Gastroesophageal sphincter (tissue), 4 donors: ENCODE results near the gene HDHD5. TPM values are rescaled to one million over a fixed set of nuclear protein-coding genes. Genes with fewer than 3 reads are reported as not detected.

ENCODE experiments used
- ATAC-seq: fragments of 150-250 bp; one replicate; pipeline ENCODE4 v1.9.1; 2016; ENCODE audit warnings: mild to moderate bottlenecking, moderate library complexity
- H3K27ac ChIP-seq, 4 donors: fragments of 200-600 bp; sonication (generic) in 3 of 4; 1 replicate in 3 of 4; 2 replicates in 1 of 4; pipeline ENCODE4 v1.5.1; 2016 to 2019
- H3K27me3 ChIP-seq: fragments of 200-600 bp; sonication (generic); one replicate; pipeline ENCODE4 v1.5.1; 2019
- H3K36me3 ChIP-seq, 2 donors: fragments of 200-600 bp; sonication (generic); one replicate each; pipeline ENCODE4 v1.5.1; 2019; ENCODE audit warnings: control low read depth in 1 of 2
- H3K4me1 ChIP-seq, 3 donors: fragments of 200-600 bp; sonication (generic); 1 replicate in 2 of 3; 2 replicates in 1 of 3; pipeline ENCODE4 v1.5.1; 2016 to 2019; ENCODE audit warnings: control low read depth in 2 of 3
- H3K4me3 ChIP-seq, 2 donors: fragments of 200-600 bp; sonication (generic); one replicate each; pipeline ENCODE4 v1.5.1; 2019; ENCODE audit warnings: mild to moderate bottlenecking in 1 of 2, moderate library complexity in 1 of 2
- H3K9me3 ChIP-seq, 3 donors: fragments of 200-600 bp; sonication (generic); one replicate each; pipeline ENCODE4 v1.5.1; 2017 to 2019; ENCODE audit warnings: control low read depth in 2 of 3
- EP300 ChIP-seq: sonication (generic); formaldehyde crosslinking; IDR thresholded peaks from one replicate; pipeline ENCODE4 v1.6.1; 2017; ENCODE audit warnings: antibody characterized with exemption, mild to moderate bottlenecking
- POLR2A ChIP-seq, 2 donors: fragments of 450-650 bp; IDR thresholded peaks; one replicate each; pipeline ENCODE4 v1.6.1; 2017; ENCODE audit warnings: antibody characterized with exemption in 2 of 2, mild to moderate bottlenecking in 2 of 2, moderate library complexity in 1 of 2
- POLR2AphosphoS5 ChIP-seq: sonication (generic); formaldehyde crosslinking; IDR thresholded peaks from one replicate; pipeline ENCODE4 v1.6.1; 2017; ENCODE audit warnings: antibody characterized with exemption
- WGBS, 2 donors: methylation state at CpG; one replicate each; pipeline ENCODE4 v1.1.5; 2018; ENCODE audit warnings: low coverage in 1 of 2; 5-methylcytosine and 5-hydroxymethylcytosine counted together
- total RNA-seq, 4 donors: library from RNA; depleted of rRNA; stranded (reverse); fragments of >200 nt; gene quantifications; one replicate each; pipeline ENCODE4 v1.1.0, GENCODE V29; 2016
- TF ChIP-seq, protein P1 (sequence below), 4 experiments: fragments of 200-600 bp in 2 of 4; fragments of 450-650 bp in 2 of 4; sonication (generic) in 1 of 4; IDR thresholded peaks; one replicate each; pipeline ENCODE4 v1.5.1; 2017 to 2019; ENCODE audit warnings: antibody characterized with exemption in 4 of 4, mild to moderate bottlenecking in 2 of 4, moderate library complexity in 2 of 4

The HDHD5 gene
- total RNA-seq, 4 donors from 2014 or later, result 20.4 to 37.1 (median 33.0) TPM

GRCh38 chr22:17158176-17158567, 905 bp downstream of the HDHD5 start:
- peaks cover 0 to 52% (median 12%) of the 10 kb centered on the region in 3 donors for H3K4me1 ChIP-seq
- no peaks in the 10 kb centered on the region for H3K9me3 ChIP-seq
- 21 to 64% methylated on average over 9 to 12 of the region's 17 CpGs for WGBS, 2 donors
- no peaks in the 10 kb centered on the region for H3K36me3 ChIP-seq
- TF ChIP-seq POLR2A (IDR thresholded peaks at IDR 0.05), result no peak
- TF ChIP-seq, protein P1, sequence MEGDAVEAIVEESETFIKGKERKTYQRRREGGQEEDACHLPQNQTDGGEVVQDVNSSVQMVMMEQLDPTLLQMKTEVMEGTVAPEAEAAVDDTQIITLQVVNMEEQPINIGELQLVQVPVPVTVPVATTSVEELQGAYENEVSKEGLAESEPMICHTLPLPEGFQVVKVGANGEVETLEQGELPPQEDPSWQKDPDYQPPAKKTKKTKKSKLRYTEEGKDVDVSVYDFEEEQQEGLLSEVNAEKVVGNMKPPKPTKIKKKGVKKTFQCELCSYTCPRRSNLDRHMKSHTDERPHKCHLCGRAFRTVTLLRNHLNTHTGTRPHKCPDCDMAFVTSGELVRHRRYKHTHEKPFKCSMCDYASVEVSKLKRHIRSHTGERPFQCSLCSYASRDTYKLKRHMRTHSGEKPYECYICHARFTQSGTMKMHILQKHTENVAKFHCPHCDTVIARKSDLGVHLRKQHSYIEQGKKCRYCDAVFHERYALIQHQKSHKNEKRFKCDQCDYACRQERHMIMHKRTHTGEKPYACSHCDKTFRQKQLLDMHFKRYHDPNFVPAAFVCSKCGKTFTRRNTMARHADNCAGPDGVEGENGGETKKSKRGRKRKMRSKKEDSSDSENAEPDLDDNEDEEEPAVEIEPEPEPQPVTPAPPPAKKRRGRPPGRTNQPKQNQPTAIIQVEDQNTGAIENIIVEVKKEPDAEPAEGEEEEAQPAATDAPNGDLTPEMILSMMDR (IDR thresholded peaks at IDR 0.05), result no peak
- no peak for TF ChIP-seq POLR2AphosphoS5
- TF ChIP-seq EP300, result no peak
- peak overlapping the region; percentile 59 to 73 for H3K4me3 ChIP-seq
- ATAC-seq, result no peak
- peak overlapping the region; percentile 80 to 95 (median 90) for H3K27ac ChIP-seq
- no peaks in the 10 kb centered on the region for H3K27me3 ChIP-seq

- no peak for ATAC-seq
- H3K4me1 ChIP-seq, result peaks cover 0 to 57% (median 12%) of the 10 kb centered on the region in 3 donors
- no peaks in the 10 kb centered on the region for H3K36me3 ChIP-seq
- H3K9me3 ChIP-seq, result no peaks in the 10 kb centered on the region
- no peaks in the 10 kb centered on the region for H3K27me3 ChIP-seq
- TF ChIP-seq POLR2A (IDR thresholded peaks at IDR 0.05) (no peak), EP300 (no peak), POLR2AphosphoS5 (no peak)
- TF ChIP-seq, protein P1 (IDR thresholded peaks at IDR 0.05), result no peak
- peak overlapping the region in 3 of 4 donors; percentile 88 to 95 (median 91) for H3K27ac ChIP-seq
- WGBS, 2 donors, result 87 to 88% methylated on average over 2 to 3 of the region's 3 CpGs
- H3K4me3 ChIP-seq, result peak overlapping the region in 1 of 2 donors; percentile 73
Observed at GRCh38 chr22:17157714-17158113, 1.4 kb downstream of the HDHD5 start.

DNA sequence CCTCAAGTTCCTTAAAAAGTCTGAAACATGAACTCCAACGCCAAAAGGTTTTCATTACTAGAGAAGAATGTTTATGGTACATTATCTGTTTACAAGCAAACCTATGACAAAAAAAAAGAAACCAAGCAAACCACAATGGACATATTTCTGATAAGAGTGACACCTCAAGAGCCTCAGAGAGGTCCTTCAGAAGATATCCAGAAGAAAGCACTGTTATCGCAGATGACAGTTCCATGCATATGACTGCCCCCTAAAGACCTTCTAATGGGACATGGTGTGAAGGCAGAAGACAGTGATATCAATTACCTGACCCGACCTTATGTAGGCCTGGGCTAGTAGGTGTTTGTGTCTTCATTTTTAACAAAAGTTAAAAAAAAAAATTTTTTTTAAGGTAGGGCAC, 3.1 kb downstream of the HDHD5 start:
- Histone ChIP-seq H3K4me3 (no peak overlapping the region), H3K36me3 (no peaks in the 10 kb centered on the region), H3K27me3 (no peaks in the 10 kb centered on the region), H3K27ac (no peak overlapping the region), H3K4me1 (peaks cover 0 to 62% (median 12%) of the 10 kb centered on the region in 3 donors), H3K9me3 (no peaks in the 10 kb centered on the region)
- no peak for ATAC-seq
- WGBS, 2 donors, result 74 to 89% methylated on average over 3 of the region's 3 CpGs
- TF ChIP-seq, protein P1 (IDR thresholded peaks at IDR 0.05), result no peak

DNA sequence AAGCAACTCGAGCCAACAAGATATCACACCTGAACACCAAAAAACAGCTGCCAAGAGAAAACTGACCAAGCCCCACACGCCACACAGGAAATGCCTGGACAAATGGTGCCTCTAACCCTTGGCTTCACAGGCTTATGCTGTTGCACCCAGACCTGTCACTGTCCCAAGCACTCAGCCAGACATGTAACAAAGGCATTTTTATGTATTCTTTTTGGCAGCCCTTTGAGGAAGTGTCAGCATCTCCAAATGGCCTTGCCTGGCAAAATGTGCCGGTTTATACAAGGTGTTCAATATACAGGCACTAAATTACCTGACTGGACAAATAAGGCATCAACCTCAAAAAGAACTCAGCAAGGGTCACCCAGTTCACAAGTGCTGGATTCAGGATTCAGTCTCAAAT, 6.1 kb downstream of the HDHD5 start:
- ATAC-seq, result no peak
- Histone ChIP-seq H3K9me3 (no peaks in the 10 kb centered on the region), H3K36me3 (peaks cover 0 to 17% of the 10 kb centered on the region in 2 donors), H3K27ac (no peak overlapping the region), H3K4me3 (no peak overlapping the region), H3K27me3 (no peaks in the 10 kb centered on the region), H3K4me1 (peaks cover 0 to 44% (median 10%) of the 10 kb centered on the region in 3 donors)
- 67 to 83% methylated on average over 1 to 2 of the region's 3 CpGs for WGBS, 2 donors
- TF ChIP-seq POLR2AphosphoS5 (no peak), POLR2A (IDR thresholded peaks at IDR 0.05) (no peak), EP300 (no peak)
- TF ChIP-seq, protein P1 (IDR thresholded peaks at IDR 0.05), result no peak

DNA sequence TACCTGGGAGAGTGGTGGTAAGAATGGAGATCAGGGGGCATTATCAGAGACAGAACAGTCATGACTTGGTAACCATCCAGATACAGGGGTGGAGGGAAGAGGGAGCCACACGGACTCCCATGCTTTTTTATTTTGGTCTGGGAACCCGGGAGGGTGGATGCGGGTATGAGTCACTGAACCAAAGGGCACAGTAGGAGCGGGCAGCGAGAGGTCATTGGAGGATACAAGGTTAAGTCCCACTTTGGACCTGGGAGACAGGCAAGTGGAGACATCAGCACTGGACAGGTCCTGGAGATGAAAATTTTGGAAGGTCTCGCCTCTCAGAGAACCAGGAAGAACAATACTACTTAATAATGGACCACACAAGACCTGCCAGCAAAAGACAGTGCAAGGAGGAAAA, 6.7 kb downstream of the HDHD5 start:
- ATAC-seq, result no peak
- Histone ChIP-seq H3K4me3 (no peak overlapping the region), H3K36me3 (peaks cover 0 to 24% of the 10 kb centered on the region in 2 donors), H3K9me3 (no peaks in the 10 kb centered on the region), H3K4me1 (peaks cover 0 to 37% (median 3%) of the 10 kb centered on the region in 3 donors), H3K27ac (no peak overlapping the region), H3K27me3 (no peaks in the 10 kb centered on the region)
- WGBS, 2 donors, result 29 to 78% methylated on average over 1 to 5 of the region's 6 CpGs
- TF ChIP-seq POLR2A (IDR thresholded peaks at IDR 0.05), result no peak
- no peak for TF ChIP-seq EP300
- TF ChIP-seq POLR2AphosphoS5, result no peak
- TF ChIP-seq, protein P1 (IDR thresholded peaks at IDR 0.05), result no peak
